Lower lobe of right lung (tissue), 2 donors: ENCODE data around the gene SLC35F5. TPM values are rescaled to one million over a fixed set of nuclear protein-coding genes. Genes with fewer than 3 reads are reported as not detected.
"Not testable (repeated sequence)": the region's sequence is repeated elsewhere in the genome, so short reads cannot be mapped to it uniquely, and the experiment has no call there.

Experiments
- ATAC-seq, 2 donors: fragments of 200-7000 bp; cut with Tn5 transposase; one replicate each; pipeline ENCODE4 v1.9.1; 2020 to 2022; ENCODE audit warnings: mild to moderate bottlenecking in 2 of 2, moderate library complexity in 2 of 2
- DNase-seq: peaks from one replicate; pipeline ENCODE4 v3.0.0-alpha.2; 2020
- H3K27ac ChIP-seq: fragments of 200-600 bp; one replicate; pipeline ENCODE4 v1.8.0; 2022
- H3K27me3 ChIP-seq: fragments of 200-600 bp; one replicate; pipeline ENCODE4 v1.8.0; 2022; ENCODE audit warnings: low read depth
- H3K36me3 ChIP-seq: fragments of 200-600 bp; one replicate; pipeline ENCODE4 v1.8.0; 2022; ENCODE audit warnings: mild to moderate bottlenecking
- H3K4me1 ChIP-seq: fragments of 200-600 bp; one replicate; pipeline ENCODE4 v1.8.0; 2022
- H3K4me3 ChIP-seq: fragments of 200-600 bp; one replicate; pipeline ENCODE4 v1.8.0; 2022; ENCODE audit warnings: mild to moderate bottlenecking
- H3K9me3 ChIP-seq: fragments of 200-600 bp; one replicate; pipeline ENCODE4 v1.8.0; 2022
- CTCF ChIP-seq: fragments of 200-600 bp; IDR thresholded peaks from one replicate; pipeline ENCODE4 v1.8.0; 2022; ENCODE audit warnings: antibody characterized with exemption, mild to moderate bottlenecking
- intact Hi-C: fragments of 100-400 bp; cut with DNase I; formaldehyde crosslinking; loops from one replicate; pipeline ENCODE4 v1.11.0; 2022
- microRNA-seq: library from miRNA; unstranded; fragments of <30 nt; microRNA quantifications from one replicate; pipeline ENCODE4 v1.2.0, GENCODE V29; 2020; ENCODE audit warnings: borderline number of aligned reads
- total RNA-seq: library from RNA; stranded (reverse); fragmentation: NEBNext Ultra II Directional; extraction: Animal tissue kit (Norgen Biotek cat#: 25700); gene quantifications from one replicate; pipeline ENCODE4 v1.2.1, GENCODE V29; 2021
- donor health status: DM: no; HTN: yes; CAD: no; lungs with severe emphysema.

SLC35F5 gene
- total RNA-seq, 1 donor from 2014 or later, result 70.4 TPM

GRCh38 chr2:113675875-113676274 is 80.6 kb downstream of the SLC35F5 start:
- no peaks in the 10 kb centered on the region for H3K36me3 ChIP-seq
- ATAC-seq, result no peak
- DNase-seq, result no peak
- H3K27ac ChIP-seq, result no peak overlapping the region
- H3K4me1 ChIP-seq, result no peaks in the 10 kb centered on the region
- H3K27me3 ChIP-seq, result no peaks in the 10 kb centered on the region
- no peak for TF ChIP-seq CTCF
- no peaks in the 10 kb centered on the region for H3K9me3 ChIP-seq
- intact Hi-C loops, result no loop called here
- H3K4me3 ChIP-seq, result no peak overlapping the region

GRCh38 chr2:113672326-113672932 is 84.0 kb downstream of the SLC35F5 start:
- DNase-seq, result no peak
- ATAC-seq, result no peak
- Histone ChIP-seq H3K36me3 (no peaks in the 10 kb centered on the region), H3K9me3 (no peaks in the 10 kb centered on the region), H3K27ac (no peak overlapping the region), H3K27me3 (no peaks in the 10 kb centered on the region), H3K4me1 (no peaks in the 10 kb centered on the region), H3K4me3 (no peak overlapping the region)
- no peak for TF ChIP-seq CTCF
- intact Hi-C loops, result no loop called here

- DNase-seq, H3K9me3 ChIP-seq, ATAC-seq, intact Hi-C loops, H3K27me3 ChIP-seq, H3K4me3 ChIP-seq, H3K36me3 ChIP-seq, H3K27ac ChIP-seq, H3K4me1 ChIP-seq: not testable (repeated sequence)
Observed at GRCh38 chr2:113669013-113669412, 87.4 kb downstream of the SLC35F5 start.

GRCh38 chr2:113664761-113665533 is 91.5 kb downstream of the SLC35F5 start:
- peak; percentile 88 to 92 for ATAC-seq
- H3K27ac ChIP-seq, intact Hi-C loops: not testable (repeated sequence)

GRCh38 chr2:113663285-113664060 is 93.0 kb downstream of the SLC35F5 start:
- intact Hi-C loops, H3K36me3 ChIP-seq, H3K4me3 ChIP-seq, H3K4me1 ChIP-seq, H3K27me3 ChIP-seq, ATAC-seq, H3K27ac ChIP-seq, H3K9me3 ChIP-seq, DNase-seq: not testable (repeated sequence)

More at GRCh38 chr2:113664761-113665533, 91.5 kb downstream of the SLC35F5 start:
- DNase-seq, result peak; percentile 67
- H3K4me1 ChIP-seq, H3K36me3 ChIP-seq, H3K9me3 ChIP-seq, H3K4me3 ChIP-seq, H3K27me3 ChIP-seq: not testable (repeated sequence)

Small RNA genes within 50 kb of the gene (microRNA-seq; reads per million reads assigned to microRNA genes)
- gene MIR4782, result not detected

Other genes starting within 250 kb of the SLC35F5 start
- gene RABL2A, start 129.4 kb downstream of the SLC35F5 start, total RNA-seq, result 28.9 TPM
- 269 TPM for gene ACTR3, start 133.4 kb upstream of the SLC35F5 start, total RNA-seq